ENCODE results near the gene CRY2.

Gene CRY2

GRCh38 chr11:45850446-45850845 is 3.2 kb downstream of the CRY2 start:
- DNase-seq = no peak

GRCh38 chr11:45851228-45851627 is 4.0 kb downstream of the CRY2 start:
- no peak for DNase-seq

- DNase-seq = no peak
These were observed 4.9 kb downstream of the CRY2 start for GRCh38 chr11:45852018-45852711.

- DNase-seq = no peak
These were observed 5.4 kb downstream of the CRY2 start for GRCh38 chr11:45852712-45853101.

- no peak for DNase-seq
These were observed 6.3 kb downstream of the CRY2 start for GRCh38 chr11:45853332-45854219.

GRCh38 chr11:45855308-45855707 is 8.0 kb downstream of the CRY2 start:
- DNase-seq = no peak

GRCh38 chr11:45856044-45856468 is 8.8 kb downstream of the CRY2 start:
- no peak for DNase-seq

GRCh38 chr11:45857961-45858474 is 10.7 kb downstream of the CRY2 start:
- peak; percentile 19 for DNase-seq

GRCh38 chr11:45858751-45859398 is 11.6 kb downstream of the CRY2 start:
- no peak for DNase-seq

- peak; percentile 77 for DNase-seq
These were observed 12.4 kb downstream of the CRY2 start for GRCh38 chr11:45859661-45860140.

- no peak for DNase-seq
These were observed 13.1 kb downstream of the CRY2 start for GRCh38 chr11:45860348-45860747.

GRCh38 chr11:45860764-45861510 is 13.7 kb downstream of the CRY2 start:
- no peak for DNase-seq

- DNase-seq = no peak
These were observed 16.8 kb downstream of the CRY2 start for GRCh38 chr11:45864041-45864440.

- DNase-seq = no peak
These were observed 22.3 kb downstream of the CRY2 start for GRCh38 chr11:45869551-45869950.

GRCh38 chr11:45870706-45871105 is 23.4 kb downstream of the CRY2 start:
- DNase-seq = no peak

- no peak for DNase-seq
These were observed 24.4 kb downstream of the CRY2 start for GRCh38 chr11:45871638-45872037.

GRCh38 chr11:45872651-45873356 is 25.5 kb downstream of the CRY2 start:
- DNase-seq = peak; percentile 83

GRCh38 chr11:45876401-45876800 is 29.1 kb downstream of the CRY2 start:
- DNase-seq = no peak

GRCh38 chr11:45877221-45877620 is 29.9 kb downstream of the CRY2 start:
- DNase-seq = no peak

GRCh38 chr11:45877845-45878244 is 30.6 kb downstream of the CRY2 start:
- DNase-seq = no peak

GRCh38 chr11:45879803-45880686 is 32.8 kb downstream of the CRY2 start:
- DNase-seq = peak; percentile 64
